ENCODE results near the gene POLR2E. TPM values are rescaled to one million over a fixed set of nuclear protein-coding genes. Genes with fewer than 3 reads are reported as not detected.

POLR2E gene
- total and polyA plus RNA-seq, 2 of the 8 experiments (the other 6 are each of a cell fraction or from before 2014, with no cell fraction given), result 281 to 381 TPM

DNA sequence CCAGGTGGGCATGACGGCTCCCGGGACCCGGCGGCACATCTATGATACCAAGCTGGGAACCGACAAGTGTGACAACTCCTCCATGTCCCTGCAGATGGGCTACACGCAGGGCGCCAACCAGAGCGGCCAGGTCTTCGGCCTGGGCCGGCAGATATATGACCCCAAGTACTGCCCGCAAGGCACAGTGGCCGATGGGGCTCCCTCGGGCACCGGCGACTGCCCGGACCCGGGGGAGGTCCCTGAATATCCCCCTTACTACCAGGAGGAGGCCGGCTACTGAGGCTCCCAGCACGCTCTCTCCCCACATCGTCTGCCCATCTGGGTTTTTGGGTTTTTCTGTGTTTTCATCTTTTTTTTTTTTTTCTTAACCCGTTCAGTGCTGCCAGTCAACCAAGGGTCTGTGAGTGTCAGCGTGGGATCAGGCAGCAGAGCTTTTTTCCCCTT is 57.5 kb downstream of the POLR2E start:
- H2AFZ ChIP-seq (ENCODE audit: low read length), result no peak overlapping the region
- no peak overlapping the region for H3K27ac ChIP-seq (ENCODE audit: low read depth, low read length)
- H3K18ac ChIP-seq (ENCODE audit: extremely low read depth, low read length), result no peak overlapping the region
- no peak overlapping the region for H2BK5ac ChIP-seq (ENCODE audit: low read depth, low read length)
- H2BK120ac ChIP-seq (replicated peaks; ENCODE audit: low read depth, low read length), result no peak overlapping the region
- no peak overlapping the region for H3K9ac ChIP-seq (replicated peaks in 1 of 4; ENCODE audit: extremely low read depth in 1 of 4, low read depth in 3 of 4, low read length in 3 of 4)
- no peaks in the 10 kb centered on the region for H3K9me3 ChIP-seq (ENCODE audit: insufficient read depth in 2 of 2, low read depth in 1 of 2, low read length in 1 of 2)
- peaks cover 10% of the 10 kb centered on the region for H3K23me2 ChIP-seq (ENCODE audit: low read depth, low read length)
- POLR2A ChIA-PET (ENCODE audit: partially characterized antibody), result interaction anchor here (0.6 to 16.4 kb wide), 8 partner anchors 9 to 238 kb away, joined by 3 to 509 read pairs (median 8); partner anchors contain the start of genes ARHGAP45, CNN2 and RNU6-2
- DNase-seq (ENCODE audit: low read depth in 1 of 2, low spot score in 2 of 2), result no peak
- no peak overlapping the region for H2BK12ac ChIP-seq (ENCODE audit: low read depth, low read length)
- no peak overlapping the region for H3K4me3 ChIP-seq (ENCODE audit: extremely low read depth in 1 of 4, insufficient read depth in 2 of 4, low read depth in 3 of 4, low read length in 4 of 4)
- FAIRE-seq, result no peak
- H3K36me3 ChIP-seq (ENCODE audit: control insufficient read depth in 2 of 4, insufficient read depth in 4 of 4, low read length in 3 of 4), result peaks cover 11 to 26% (median 24%) of the 10 kb centered on the region in 4 experiments
- no peak overlapping the region for H2BK15ac ChIP-seq (ENCODE audit: low read length)
- no peak overlapping the region for H4K8ac ChIP-seq (ENCODE audit: extremely low read depth, insufficient read depth, low read length)
- H3K14ac ChIP-seq (ENCODE audit: insufficient read length), result no peak overlapping the region
- H3K23ac ChIP-seq (ENCODE audit: insufficient read length), result no peak overlapping the region
- H3K4me1 ChIP-seq (replicated peaks in 1 of 4; ENCODE audit: control insufficient read depth in 3 of 4, insufficient read depth in 4 of 4, low read length in 3 of 4), result peaks cover 0 to 10% (median 9%) of the 10 kb centered on the region in 4 experiments; a peak in 6 of 7 replicates
- H4K91ac ChIP-seq (replicated peaks; ENCODE audit: insufficient read length, low read length), result no peak overlapping the region
- no peaks in the 10 kb centered on the region for H3K27me3 ChIP-seq (replicated peaks in 1 of 4; ENCODE audit: control insufficient read depth in 3 of 4, extremely low read depth in 1 of 4, insufficient read depth in 3 of 4, low read length in 3 of 4)
- CTCF ChIA-PET (ENCODE audit: partially characterized antibody), result interaction anchor here (1.3 to 4.3 kb wide), 5 partner anchors 8 to 45 kb away, joined by 3 to 18 read pairs (median 4); no protein-coding TSS in a partner anchor
- no peak overlapping the region for H2BK20ac ChIP-seq (ENCODE audit: low read length)
- H2AK5ac ChIP-seq (ENCODE audit: low read depth, low read length), result no peak overlapping the region
- no peak overlapping the region for H3K4ac ChIP-seq (replicated peaks; ENCODE audit: insufficient read length, low read depth, low read length)
- H3K79me2 ChIP-seq (ENCODE audit: control insufficient read depth in 1 of 2, insufficient read depth in 2 of 2, low read length in 2 of 2), result peaks cover 0 to 6% of the 10 kb centered on the region in 2 experiments; a peak in 2 of 4 replicates
- 93% methylated on average over 16 of the region's 22 CpGs; no CpG with 5 or more reads in 1 of the 2 experiments for WGBS, 2 experiments (ENCODE audit: extremely low coverage in 1 of 2, insufficient coverage in 1 of 2, insufficient read length in 1 of 2, insufficient replicate concordance in 2 of 2, low coverage in 1 of 2, low lambda C conversion rate in 2 of 2, missing lambda C conversion rate in 1 of 2)
- no peak overlapping the region for H3K56ac ChIP-seq (replicated peaks; ENCODE audit: insufficient read length, low read depth, low read length)
- H4K5ac ChIP-seq (ENCODE audit: insufficient read length, low read depth, low read length), result no peak overlapping the region
- no peak overlapping the region for H3K4me2 ChIP-seq (ENCODE audit: insufficient read depth in 1 of 2, low read depth in 2 of 2, low read length in 2 of 2)
- H3K79me1 ChIP-seq (ENCODE audit: low read depth, low read length), result no peaks in the 10 kb centered on the region
- TF ChIP-seq CTBP2 (IDR thresholded peaks at IDR 0.05; ENCODE audit: borderline replicate concordance, insufficient read depth, insufficient read length, low read length), result no peak
- TF ChIP-seq, protein P1, sequence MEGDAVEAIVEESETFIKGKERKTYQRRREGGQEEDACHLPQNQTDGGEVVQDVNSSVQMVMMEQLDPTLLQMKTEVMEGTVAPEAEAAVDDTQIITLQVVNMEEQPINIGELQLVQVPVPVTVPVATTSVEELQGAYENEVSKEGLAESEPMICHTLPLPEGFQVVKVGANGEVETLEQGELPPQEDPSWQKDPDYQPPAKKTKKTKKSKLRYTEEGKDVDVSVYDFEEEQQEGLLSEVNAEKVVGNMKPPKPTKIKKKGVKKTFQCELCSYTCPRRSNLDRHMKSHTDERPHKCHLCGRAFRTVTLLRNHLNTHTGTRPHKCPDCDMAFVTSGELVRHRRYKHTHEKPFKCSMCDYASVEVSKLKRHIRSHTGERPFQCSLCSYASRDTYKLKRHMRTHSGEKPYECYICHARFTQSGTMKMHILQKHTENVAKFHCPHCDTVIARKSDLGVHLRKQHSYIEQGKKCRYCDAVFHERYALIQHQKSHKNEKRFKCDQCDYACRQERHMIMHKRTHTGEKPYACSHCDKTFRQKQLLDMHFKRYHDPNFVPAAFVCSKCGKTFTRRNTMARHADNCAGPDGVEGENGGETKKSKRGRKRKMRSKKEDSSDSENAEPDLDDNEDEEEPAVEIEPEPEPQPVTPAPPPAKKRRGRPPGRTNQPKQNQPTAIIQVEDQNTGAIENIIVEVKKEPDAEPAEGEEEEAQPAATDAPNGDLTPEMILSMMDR (IDR thresholded peaks at IDR 0.05; ENCODE audit: control extremely low read depth in 1 of 3, insufficient read depth in 1 of 3, low read depth in 1 of 3, low read length in 3 of 3), result 0 out of 4 replicates have a peak, but pooled peaks of 1 of the 3 experiments have one; percentile 1
- H4K20me1 ChIP-seq (replicated peaks in 1 of 2; ENCODE audit: control insufficient read depth in 1 of 2, insufficient read depth in 2 of 2, low read length in 2 of 2), result peaks cover 0 to 13% of the 10 kb centered on the region in 2 experiments
